Gastroesophageal sphincter (tissue), 4 donors: ENCODE data around the gene PRDM15. TPM values are rescaled to one million over a fixed set of nuclear protein-coding genes. Genes with fewer than 3 reads are reported as not detected.

Experiments
- ATAC-seq: fragments of 150-250 bp; one replicate; pipeline ENCODE4 v1.9.1; 2016; ENCODE audit warnings: mild to moderate bottlenecking, moderate library complexity
- H3K27ac ChIP-seq, 4 donors: fragments of 200-600 bp; sonication (generic) in 3 of 4; 1 replicate in 3 of 4; 2 replicates in 1 of 4; pipeline ENCODE4 v1.5.1; 2016 to 2019
- H3K27me3 ChIP-seq: fragments of 200-600 bp; sonication (generic); one replicate; pipeline ENCODE4 v1.5.1; 2019
- H3K36me3 ChIP-seq, 2 donors: fragments of 200-600 bp; sonication (generic); one replicate each; pipeline ENCODE4 v1.5.1; 2019; ENCODE audit warnings: control low read depth in 1 of 2
- H3K4me1 ChIP-seq, 3 donors: fragments of 200-600 bp; sonication (generic); 1 replicate in 2 of 3; 2 replicates in 1 of 3; pipeline ENCODE4 v1.5.1; 2016 to 2019; ENCODE audit warnings: control low read depth in 2 of 3
- H3K4me3 ChIP-seq, 2 donors: fragments of 200-600 bp; sonication (generic); one replicate each; pipeline ENCODE4 v1.5.1; 2019; ENCODE audit warnings: mild to moderate bottlenecking in 1 of 2, moderate library complexity in 1 of 2
- H3K9me3 ChIP-seq, 3 donors: fragments of 200-600 bp; sonication (generic); one replicate each; pipeline ENCODE4 v1.5.1; 2017 to 2019; ENCODE audit warnings: control low read depth in 2 of 3
- EP300 ChIP-seq: sonication (generic); formaldehyde crosslinking; IDR thresholded peaks from one replicate; pipeline ENCODE4 v1.6.1; 2017; ENCODE audit warnings: antibody characterized with exemption, mild to moderate bottlenecking
- POLR2A ChIP-seq, 2 donors: fragments of 450-650 bp; IDR thresholded peaks; one replicate each; pipeline ENCODE4 v1.6.1; 2017; ENCODE audit warnings: antibody characterized with exemption in 2 of 2, mild to moderate bottlenecking in 2 of 2, moderate library complexity in 1 of 2
- POLR2AphosphoS5 ChIP-seq: sonication (generic); formaldehyde crosslinking; IDR thresholded peaks from one replicate; pipeline ENCODE4 v1.6.1; 2017; ENCODE audit warnings: antibody characterized with exemption
- WGBS, 2 donors: methylation state at CpG; one replicate each; pipeline ENCODE4 v1.1.5; 2018; ENCODE audit warnings: low coverage in 1 of 2; 5-methylcytosine and 5-hydroxymethylcytosine counted together
- total RNA-seq, 4 donors: library from RNA; depleted of rRNA; stranded (reverse); fragments of >200 nt; gene quantifications; one replicate each; pipeline ENCODE4 v1.1.0, GENCODE V29; 2016
- TF ChIP-seq, protein P1 (sequence below), 4 experiments: fragments of 200-600 bp in 2 of 4; fragments of 450-650 bp in 2 of 4; sonication (generic) in 1 of 4; IDR thresholded peaks; one replicate each; pipeline ENCODE4 v1.5.1; 2017 to 2019; ENCODE audit warnings: antibody characterized with exemption in 4 of 4, mild to moderate bottlenecking in 2 of 4, moderate library complexity in 2 of 4

PRDM15 gene, protein sequence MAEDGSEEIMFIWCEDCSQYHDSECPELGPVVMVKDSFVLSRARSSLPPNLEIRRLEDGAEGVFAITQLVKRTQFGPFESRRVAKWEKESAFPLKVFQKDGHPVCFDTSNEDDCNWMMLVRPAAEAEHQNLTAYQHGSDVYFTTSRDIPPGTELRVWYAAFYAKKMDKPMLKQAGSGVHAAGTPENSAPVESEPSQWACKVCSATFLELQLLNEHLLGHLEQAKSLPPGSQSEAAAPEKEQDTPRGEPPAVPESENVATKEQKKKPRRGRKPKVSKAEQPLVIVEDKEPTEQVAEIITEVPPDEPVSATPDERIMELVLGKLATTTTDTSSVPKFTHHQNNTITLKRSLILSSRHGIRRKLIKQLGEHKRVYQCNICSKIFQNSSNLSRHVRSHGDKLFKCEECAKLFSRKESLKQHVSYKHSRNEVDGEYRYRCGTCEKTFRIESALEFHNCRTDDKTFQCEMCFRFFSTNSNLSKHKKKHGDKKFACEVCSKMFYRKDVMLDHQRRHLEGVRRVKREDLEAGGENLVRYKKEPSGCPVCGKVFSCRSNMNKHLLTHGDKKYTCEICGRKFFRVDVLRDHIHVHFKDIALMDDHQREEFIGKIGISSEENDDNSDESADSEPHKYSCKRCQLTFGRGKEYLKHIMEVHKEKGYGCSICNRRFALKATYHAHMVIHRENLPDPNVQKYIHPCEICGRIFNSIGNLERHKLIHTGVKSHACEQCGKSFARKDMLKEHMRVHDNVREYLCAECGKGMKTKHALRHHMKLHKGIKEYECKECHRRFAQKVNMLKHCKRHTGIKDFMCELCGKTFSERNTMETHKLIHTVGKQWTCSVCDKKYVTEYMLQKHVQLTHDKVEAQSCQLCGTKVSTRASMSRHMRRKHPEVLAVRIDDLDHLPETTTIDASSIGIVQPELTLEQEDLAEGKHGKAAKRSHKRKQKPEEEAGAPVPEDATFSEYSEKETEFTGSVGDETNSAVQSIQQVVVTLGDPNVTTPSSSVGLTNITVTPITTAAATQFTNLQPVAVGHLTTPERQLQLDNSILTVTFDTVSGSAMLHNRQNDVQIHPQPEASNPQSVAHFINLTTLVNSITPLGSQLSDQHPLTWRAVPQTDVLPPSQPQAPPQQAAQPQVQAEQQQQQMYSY
- 1 to 10 TPM; 2.9 to 8.2 (median 7.2) TPM for total RNA-seq

DNA sequence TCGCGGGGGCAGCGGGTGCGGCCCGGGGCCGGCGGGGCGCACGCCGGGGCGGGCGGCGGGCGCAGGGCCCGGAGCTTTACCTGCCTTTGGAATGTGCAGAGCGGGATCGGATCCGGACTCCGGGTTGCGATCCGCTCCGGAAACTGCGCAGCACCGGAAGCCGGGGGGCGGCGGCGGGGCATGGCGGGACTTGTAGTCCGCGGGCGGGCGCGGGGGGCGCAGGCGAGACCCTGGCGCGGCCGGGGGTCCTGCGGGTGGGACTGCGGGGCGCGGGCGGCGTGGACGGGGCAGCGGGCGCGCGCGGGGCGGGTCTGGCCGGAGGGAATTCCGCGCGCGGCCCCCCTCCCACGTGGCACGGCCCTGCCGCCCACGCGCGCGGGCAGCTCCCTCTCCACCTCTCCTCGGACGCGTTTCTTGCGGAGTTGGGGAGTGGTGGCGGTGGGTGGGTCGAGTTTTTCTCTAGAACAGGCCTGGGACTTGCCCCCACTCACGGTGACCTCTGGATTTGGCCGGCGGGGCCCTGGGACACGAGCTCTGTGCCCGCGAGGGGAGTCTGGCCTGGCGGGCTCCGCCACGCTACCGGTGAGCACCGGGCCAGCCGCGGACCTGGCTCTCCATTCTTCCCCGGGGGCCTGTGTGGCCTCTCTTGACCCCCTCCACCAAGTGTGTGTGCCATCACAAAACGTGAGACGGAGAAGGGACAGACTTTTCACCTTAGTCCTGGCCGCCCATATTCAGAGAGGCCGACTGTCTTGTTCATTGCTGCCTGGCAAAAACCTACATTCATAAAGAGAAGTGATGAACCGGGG is at the start of gene PRDM15:
PRDM15 (minus strand) TSS at position 155 of the 809 bp plus-strand sequence. CDS start 18,981 bp downstream, outside the sequence.
- TF ChIP-seq, protein P1, sequence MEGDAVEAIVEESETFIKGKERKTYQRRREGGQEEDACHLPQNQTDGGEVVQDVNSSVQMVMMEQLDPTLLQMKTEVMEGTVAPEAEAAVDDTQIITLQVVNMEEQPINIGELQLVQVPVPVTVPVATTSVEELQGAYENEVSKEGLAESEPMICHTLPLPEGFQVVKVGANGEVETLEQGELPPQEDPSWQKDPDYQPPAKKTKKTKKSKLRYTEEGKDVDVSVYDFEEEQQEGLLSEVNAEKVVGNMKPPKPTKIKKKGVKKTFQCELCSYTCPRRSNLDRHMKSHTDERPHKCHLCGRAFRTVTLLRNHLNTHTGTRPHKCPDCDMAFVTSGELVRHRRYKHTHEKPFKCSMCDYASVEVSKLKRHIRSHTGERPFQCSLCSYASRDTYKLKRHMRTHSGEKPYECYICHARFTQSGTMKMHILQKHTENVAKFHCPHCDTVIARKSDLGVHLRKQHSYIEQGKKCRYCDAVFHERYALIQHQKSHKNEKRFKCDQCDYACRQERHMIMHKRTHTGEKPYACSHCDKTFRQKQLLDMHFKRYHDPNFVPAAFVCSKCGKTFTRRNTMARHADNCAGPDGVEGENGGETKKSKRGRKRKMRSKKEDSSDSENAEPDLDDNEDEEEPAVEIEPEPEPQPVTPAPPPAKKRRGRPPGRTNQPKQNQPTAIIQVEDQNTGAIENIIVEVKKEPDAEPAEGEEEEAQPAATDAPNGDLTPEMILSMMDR (IDR thresholded peaks at IDR 0.05), result peak in 1 of 4 experiments; percentile 14
- TF ChIP-seq POLR2AphosphoS5 (no peak), EP300 (no peak), POLR2A (IDR thresholded peaks at IDR 0.05) (peak in 1 of 2 donors; percentile 11)
- peaks cover 0 to 36% (median 6%) of the 10 kb centered on the region in 3 donors for H3K4me1 ChIP-seq
- WGBS, 2 donors, result 14% methylated on average over 1 to 3 of the region's 89 CpGs
- peak within 1 kb of the TSS; percentile 19 to 94 (median 87) for H3K27ac ChIP-seq
- H3K4me3 ChIP-seq, result peak within 1 kb of the TSS; percentile 84 to 93
- peak; percentile 88 for ATAC-seq
- H3K27me3 ChIP-seq, result no peaks in the 10 kb centered on the region
- no peaks in the 10 kb centered on the region for H3K36me3 ChIP-seq
- H3K9me3 ChIP-seq, result no peaks in the 10 kb centered on the region

DNA sequence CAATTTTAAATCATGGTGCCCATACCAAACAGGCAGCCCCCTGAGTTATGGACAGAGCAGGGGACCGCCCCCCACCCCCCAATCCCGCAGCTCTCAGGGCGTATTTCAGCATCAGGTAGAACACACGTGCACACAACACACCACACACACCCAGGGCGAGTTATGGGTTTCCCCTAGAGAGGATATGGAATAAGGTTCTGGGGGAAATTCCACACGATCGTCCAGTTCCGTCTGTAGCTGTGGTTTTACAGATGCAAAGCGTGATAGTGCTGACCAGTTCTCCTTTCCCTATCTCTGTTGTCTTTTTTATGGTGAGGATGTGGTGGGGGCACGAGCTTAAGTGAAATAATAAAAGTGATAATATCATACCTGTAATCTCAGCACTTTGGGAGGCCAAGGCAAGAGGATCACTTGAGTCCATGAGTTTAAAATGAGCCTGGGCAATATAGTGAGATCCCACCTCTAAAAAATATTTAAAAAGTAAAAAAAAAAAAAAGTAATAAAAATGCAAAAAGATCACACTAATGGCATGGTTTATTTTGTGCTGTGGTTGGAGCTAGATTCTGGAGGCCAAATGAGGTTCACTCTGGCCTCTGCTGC is 49.6 kb upstream of the PRDM15 start:
- Histone ChIP-seq H3K27ac (peak overlapping the region in 2 of 4 donors; percentile 80 to 82), H3K36me3 (no peaks in the 10 kb centered on the region), H3K4me1 (peaks cover 0 to 67% (median 17%) of the 10 kb centered on the region in 3 donors), H3K4me3 (no peak overlapping the region), H3K9me3 (no peaks in the 10 kb centered on the region), H3K27me3 (no peaks in the 10 kb centered on the region)
- 74 to 86% methylated on average over 5 to 9 of the region's 10 CpGs for WGBS, 2 donors
- no peak for ATAC-seq
- TF ChIP-seq, protein P1 (IDR thresholded peaks at IDR 0.05), result no peak
- TF ChIP-seq POLR2A (IDR thresholded peaks at IDR 0.05) (no peak), POLR2AphosphoS5 (no peak), EP300 (no peak)

DNA sequence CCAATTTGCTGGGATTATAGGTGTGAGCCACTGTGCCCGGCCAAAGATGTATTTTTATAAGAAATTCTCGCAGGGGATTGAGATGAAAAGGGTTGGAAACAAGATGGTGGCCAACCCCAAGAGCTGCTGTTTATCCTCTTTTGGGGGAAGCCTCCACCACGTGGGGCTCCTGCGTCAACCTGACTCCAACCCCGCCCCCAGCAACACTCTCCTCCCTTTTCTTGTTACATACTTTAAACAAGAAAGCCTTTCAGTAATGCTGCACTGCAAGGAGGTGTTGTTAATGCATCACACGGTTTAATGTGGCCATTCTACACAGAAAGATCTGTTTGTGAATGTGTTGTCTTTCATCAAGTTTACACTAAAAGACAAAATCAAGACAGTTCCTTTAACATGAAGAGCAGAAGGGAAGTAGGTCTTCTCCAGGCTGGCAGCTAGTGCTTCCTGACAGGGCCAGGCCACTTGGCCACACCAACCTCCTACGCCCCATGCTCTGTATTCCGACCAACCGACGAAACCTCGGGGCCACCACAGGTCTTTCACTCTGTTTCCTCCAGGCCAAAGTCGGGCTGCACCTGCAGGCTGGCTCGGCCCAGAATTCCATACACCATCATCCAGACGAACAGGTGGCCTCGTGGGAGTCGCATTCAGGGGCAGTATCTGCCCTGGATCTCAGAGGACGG is 48.7 kb upstream of the PRDM15 start:
- WGBS, 2 donors, result 85 to 92% methylated on average over 3 to 6 of the region's 17 CpGs
- ATAC-seq, result no peak
- H3K36me3 ChIP-seq, result no peaks in the 10 kb centered on the region
- peaks cover 0 to 62% (median 12%) of the 10 kb centered on the region in 3 donors for H3K4me1 ChIP-seq
- TF ChIP-seq POLR2AphosphoS5 (no peak), POLR2A (IDR thresholded peaks at IDR 0.05) (no peak), EP300 (no peak)
- TF ChIP-seq, protein P1 (IDR thresholded peaks at IDR 0.05), result no peak
- H3K27ac ChIP-seq, result peak overlapping the region in 3 of 4 donors; percentile 80 to 86 (median 82)
- H3K27me3 ChIP-seq, result no peaks in the 10 kb centered on the region
- H3K9me3 ChIP-seq, result no peaks in the 10 kb centered on the region
- H3K4me3 ChIP-seq, result no peak overlapping the region

- TF ChIP-seq, protein P1 (IDR thresholded peaks at IDR 0.05), result no peak
- TF ChIP-seq POLR2A (IDR thresholded peaks at IDR 0.05), result no peak
- no peak for TF ChIP-seq POLR2AphosphoS5
- TF ChIP-seq EP300, result no peak
- peak overlapping the region; percentile 63 to 86 (median 81) for H3K27ac ChIP-seq
- H3K27me3 ChIP-seq, result no peaks in the 10 kb centered on the region
- 14 to 29% methylated on average over 2 to 3 of the region's 3 CpGs for WGBS, 2 donors
- ATAC-seq, result peak; percentile 2
- no peaks in the 10 kb centered on the region for H3K9me3 ChIP-seq
- H3K4me1 ChIP-seq, result peaks cover 0 to 68% (median 9%) of the 10 kb centered on the region in 3 donors
- no peaks in the 10 kb centered on the region for H3K36me3 ChIP-seq
- H3K4me3 ChIP-seq, result peak overlapping the region; percentile 25 to 47
These were observed 47.6 kb upstream of the PRDM15 start for GRCh38 chr21:41926807-41927171.
